Lower leg skin (tissue), 3 donors: ENCODE data around the gene SLC7A4.

Experiments used
- POLR2A ChIP-seq, 2 donors: fragments of 450-650 bp; IDR thresholded peaks; one replicate each; pipeline ENCODE4 v1.6.1; 2016 to 2017; ENCODE audit warnings: antibody characterized with exemption in 2 of 2, mild to moderate bottlenecking in 1 of 2, moderate library complexity in 1 of 2
- TF ChIP-seq, protein P1 (sequence below), 3 donors: fragments of 450-650 bp; IDR thresholded peaks; one replicate each; pipeline ENCODE4 v1.5.1; 2016; ENCODE audit warnings: antibody characterized with exemption in 3 of 3, mild to moderate bottlenecking in 3 of 3, moderate library complexity in 2 of 3

DNA sequence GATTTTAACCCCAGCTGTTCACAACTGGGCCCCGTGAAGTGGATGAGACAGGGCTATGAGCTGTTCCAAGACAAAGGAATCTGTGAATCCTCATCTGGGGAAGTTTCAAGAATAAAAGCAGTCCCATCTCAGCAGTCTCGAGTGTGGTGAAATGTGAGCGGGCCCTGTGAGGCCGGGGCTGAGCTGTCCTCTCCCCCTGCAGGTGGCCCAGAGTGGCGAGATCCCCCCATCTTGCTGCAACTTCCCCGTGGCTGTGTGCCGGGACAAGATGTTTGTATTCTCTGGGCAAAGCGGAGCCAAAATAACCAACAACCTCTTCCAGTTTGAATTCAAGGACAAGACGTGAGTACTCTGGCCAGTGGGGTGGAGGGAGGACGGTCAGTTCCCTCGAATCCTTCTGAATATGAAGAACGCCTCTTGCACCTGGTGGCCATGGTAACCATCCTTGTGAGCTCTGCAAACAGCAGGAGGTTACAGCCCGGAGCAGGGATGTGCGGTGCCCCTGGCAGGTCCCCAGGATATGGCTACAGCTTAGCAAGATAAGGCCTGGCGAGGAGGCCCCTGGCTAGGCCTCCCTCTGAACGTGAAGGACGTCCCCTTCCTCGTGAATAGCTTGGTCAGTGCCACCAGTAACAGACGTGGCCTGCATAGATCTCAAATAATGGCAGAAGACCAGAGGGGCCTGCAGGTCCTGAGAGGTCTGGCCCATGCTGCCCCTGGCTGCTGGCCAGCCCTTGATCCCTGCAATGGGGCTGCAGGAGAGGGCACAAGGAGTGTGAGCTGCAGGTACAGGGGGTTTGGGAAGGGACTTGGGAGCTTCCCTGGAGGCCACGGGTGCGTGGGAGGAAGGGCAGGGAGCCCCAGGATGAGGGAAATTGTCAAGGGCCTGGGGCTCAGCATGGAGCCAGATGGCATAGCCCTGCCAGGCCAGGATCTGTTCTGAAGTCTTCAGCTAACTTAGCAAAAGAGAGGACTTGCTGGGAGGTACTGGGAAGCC lies 41.9 kb downstream of the SLC7A4 start:
- TF ChIP-seq, protein P1, sequence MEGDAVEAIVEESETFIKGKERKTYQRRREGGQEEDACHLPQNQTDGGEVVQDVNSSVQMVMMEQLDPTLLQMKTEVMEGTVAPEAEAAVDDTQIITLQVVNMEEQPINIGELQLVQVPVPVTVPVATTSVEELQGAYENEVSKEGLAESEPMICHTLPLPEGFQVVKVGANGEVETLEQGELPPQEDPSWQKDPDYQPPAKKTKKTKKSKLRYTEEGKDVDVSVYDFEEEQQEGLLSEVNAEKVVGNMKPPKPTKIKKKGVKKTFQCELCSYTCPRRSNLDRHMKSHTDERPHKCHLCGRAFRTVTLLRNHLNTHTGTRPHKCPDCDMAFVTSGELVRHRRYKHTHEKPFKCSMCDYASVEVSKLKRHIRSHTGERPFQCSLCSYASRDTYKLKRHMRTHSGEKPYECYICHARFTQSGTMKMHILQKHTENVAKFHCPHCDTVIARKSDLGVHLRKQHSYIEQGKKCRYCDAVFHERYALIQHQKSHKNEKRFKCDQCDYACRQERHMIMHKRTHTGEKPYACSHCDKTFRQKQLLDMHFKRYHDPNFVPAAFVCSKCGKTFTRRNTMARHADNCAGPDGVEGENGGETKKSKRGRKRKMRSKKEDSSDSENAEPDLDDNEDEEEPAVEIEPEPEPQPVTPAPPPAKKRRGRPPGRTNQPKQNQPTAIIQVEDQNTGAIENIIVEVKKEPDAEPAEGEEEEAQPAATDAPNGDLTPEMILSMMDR (IDR thresholded peaks at IDR 0.05), result no peak
- no peak for TF ChIP-seq POLR2A (IDR thresholded peaks at IDR 0.05)
